GM19324 (cell line): ENCODE results near the gene SUSD6.
"Not testable (repeated sequence)": the region's sequence is repeated elsewhere in the genome, so short reads cannot be mapped to it uniquely, and the experiment has no call there.

ENCODE experiments used
- ATAC-seq: cut with Tn5 transposase; IDR thresholded peaks from one replicate; pipeline ENCODE4 v1.9.1; 2021; ENCODE audit warnings: mild to moderate bottlenecking, moderate library complexity; ENCODE audit not compliant: unreplicated experiment, low FRiP score

The SUSD6 gene

GRCh38 chr14:69708586-69709560 lies 97.5 kb downstream of the SUSD6 start:
- no peak for ATAC-seq

GRCh38 chr14:69710378-69710777 lies 99.0 kb downstream of the SUSD6 start:
- no peak for ATAC-seq

GRCh38 chr14:69711065-69711464 lies 99.7 kb downstream of the SUSD6 start:
- ATAC-seq: no peak

- ATAC-seq: no peak
These were observed 100.1 kb downstream of the SUSD6 start for GRCh38 chr14:69711477-69711876.

- no peak for ATAC-seq
These were observed 100.6 kb downstream of the SUSD6 start for GRCh38 chr14:69711881-69712560.

GRCh38 chr14:69712599-69713088 lies 101.2 kb downstream of the SUSD6 start:
- ATAC-seq: no peak

- no peak for ATAC-seq
These were observed 101.9 kb downstream of the SUSD6 start for GRCh38 chr14:69713209-69713781.

- no peak for ATAC-seq
These were observed 102.7 kb downstream of the SUSD6 start for GRCh38 chr14:69713993-69714679.

- ATAC-seq: no peak
These were observed 104.5 kb downstream of the SUSD6 start for GRCh38 chr14:69715725-69716477.

GRCh38 chr14:69716478-69717187 lies 105.2 kb downstream of the SUSD6 start:
- ATAC-seq: no peak

GRCh38 chr14:69718614-69719013 lies 107.2 kb downstream of the SUSD6 start:
- ATAC-seq: not testable (repeated sequence)

- ATAC-seq: no peak
These were observed 108.1 kb downstream of the SUSD6 start for GRCh38 chr14:69719501-69719951.

GRCh38 chr14:69720912-69721311 lies 109.5 kb downstream of the SUSD6 start:
- ATAC-seq: no peak

- ATAC-seq: peak; percentile 80
These were observed 115.5 kb downstream of the SUSD6 start for GRCh38 chr14:69726761-69727511.

GRCh38 chr14:69727860-69728259 lies 116.5 kb downstream of the SUSD6 start:
- ATAC-seq: no peak

GRCh38 chr14:69731919-69732598 lies 120.7 kb downstream of the SUSD6 start:
- ATAC-seq: not testable (repeated sequence)

GRCh38 chr14:69736405-69736804 lies 125.0 kb downstream of the SUSD6 start:
- not testable (repeated sequence) for ATAC-seq

- no peak for ATAC-seq
These were observed 129.7 kb downstream of the SUSD6 start for GRCh38 chr14:69741055-69741454.
